Thyroid gland (tissue), 4 donors: ENCODE data around the gene PWP1. TPM values are rescaled to one million over a fixed set of nuclear protein-coding genes. Genes with fewer than 3 reads are reported as not detected.

Experiments
- DNase-seq, 2 donors: peaks; one replicate each; pipeline ENCODE4 v3.0.0-alpha.2; 2019
- H3K27ac ChIP-seq, 3 donors: fragments of 200-600 bp; sonication (generic); 1 replicate in 2 of 3; 2 replicates in 1 of 3; pipeline ENCODE4 v1.5.1; 2016 to 2019; ENCODE audit warnings: mild to moderate bottlenecking in 1 of 3, moderate library complexity in 1 of 3
- H3K27me3 ChIP-seq: fragments of 200-600 bp; sonication (generic); one replicate; pipeline ENCODE4 v1.5.1; 2019
- H3K36me3 ChIP-seq, 2 donors: fragments of 200-600 bp; sonication (generic); one replicate each; pipeline ENCODE4 v1.5.1; 2016 to 2019
- H3K4me1 ChIP-seq, 2 donors: fragments of 200-600 bp; sonication (generic); one replicate each; pipeline ENCODE4 v1.5.1; 2017 to 2019
- H3K4me3 ChIP-seq, 3 donors: fragments of 200-600 bp; sonication (generic); replicated peaks in 1 of 3; 1 replicate in 2 of 3; 2 replicates in 1 of 3; pipeline ENCODE4 v1.5.1; 2016; ENCODE audit warnings: mild to moderate bottlenecking in 1 of 3
- H3K9me3 ChIP-seq: fragments of 200-600 bp; sonication (generic); one replicate; pipeline ENCODE4 v1.5.1; 2017
- POLR2A ChIP-seq, 2 donors: fragments of 450-650 bp; IDR thresholded peaks; one replicate each; pipeline ENCODE4 v1.6.1; 2017; ENCODE audit warnings: antibody characterized with exemption in 2 of 2, mild to moderate bottlenecking in 2 of 2, moderate library complexity in 1 of 2
- WGBS, 2 donors: methylation state at CpG; one replicate each; pipeline ENCODE4 v1.1.5; 2017; 5-methylcytosine and 5-hydroxymethylcytosine counted together
- intact Hi-C: fragments of 100-400 bp; cut with DNase I; formaldehyde crosslinking; loops from one replicate; pipeline ENCODE4 v1.15.1; 2023
- total RNA-seq, 4 donors: library from RNA; depleted of rRNA; stranded (reverse); fragments of >200 nt; gene quantifications; one replicate each; pipeline ENCODE4 v1.2.3, GENCODE V29; 2016
- TF ChIP-seq, protein P1 (sequence below), 6 experiments: fragments of 200-600 bp in 3 of 6; fragments of 450-650 bp in 3 of 6; sonication (generic) in 3 of 6; IDR thresholded peaks; one replicate each; pipeline ENCODE4 v1.5.1; 2016 to 2019; ENCODE audit warnings: antibody characterized with exemption in 6 of 6, mild to moderate bottlenecking in 2 of 6, inconsistent platforms in 1 of 6, moderate library complexity in 1 of 6

Gene PWP1
- total RNA-seq, 4 donors from 2014 or later: 73.4 to 90.3 (median 89.3) TPM

DNA sequence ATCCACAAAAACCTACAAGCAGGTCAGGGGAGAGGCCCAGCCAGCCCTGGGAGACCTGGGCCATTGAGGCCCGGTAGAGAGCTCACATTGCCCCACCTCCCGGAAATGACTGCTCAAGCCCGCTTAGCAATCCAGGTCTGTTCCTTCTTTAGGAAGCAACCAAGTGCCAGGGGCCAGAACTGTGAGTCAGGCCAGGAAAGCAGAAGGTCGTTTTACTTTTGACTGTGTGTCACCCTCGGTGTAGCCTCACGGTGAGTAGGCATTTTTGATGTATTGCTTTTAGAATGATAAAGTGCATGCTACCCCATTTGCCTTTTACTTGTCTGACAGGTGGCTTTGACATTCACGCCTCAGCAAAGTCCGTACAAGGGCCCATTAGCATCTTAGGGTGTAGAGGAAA is 25.4 kb upstream of the PWP1 start:
- Histone ChIP-seq H3K36me3 (peaks cover 5 to 6% of the 10 kb centered on the region in 2 donors), H3K9me3 (no peaks in the 10 kb centered on the region), H3K27me3 (no peaks in the 10 kb centered on the region), H3K4me1 (no peaks in the 10 kb centered on the region), H3K4me3 (no peak overlapping the region), H3K27ac (no peak overlapping the region)
- TF ChIP-seq, protein P1, sequence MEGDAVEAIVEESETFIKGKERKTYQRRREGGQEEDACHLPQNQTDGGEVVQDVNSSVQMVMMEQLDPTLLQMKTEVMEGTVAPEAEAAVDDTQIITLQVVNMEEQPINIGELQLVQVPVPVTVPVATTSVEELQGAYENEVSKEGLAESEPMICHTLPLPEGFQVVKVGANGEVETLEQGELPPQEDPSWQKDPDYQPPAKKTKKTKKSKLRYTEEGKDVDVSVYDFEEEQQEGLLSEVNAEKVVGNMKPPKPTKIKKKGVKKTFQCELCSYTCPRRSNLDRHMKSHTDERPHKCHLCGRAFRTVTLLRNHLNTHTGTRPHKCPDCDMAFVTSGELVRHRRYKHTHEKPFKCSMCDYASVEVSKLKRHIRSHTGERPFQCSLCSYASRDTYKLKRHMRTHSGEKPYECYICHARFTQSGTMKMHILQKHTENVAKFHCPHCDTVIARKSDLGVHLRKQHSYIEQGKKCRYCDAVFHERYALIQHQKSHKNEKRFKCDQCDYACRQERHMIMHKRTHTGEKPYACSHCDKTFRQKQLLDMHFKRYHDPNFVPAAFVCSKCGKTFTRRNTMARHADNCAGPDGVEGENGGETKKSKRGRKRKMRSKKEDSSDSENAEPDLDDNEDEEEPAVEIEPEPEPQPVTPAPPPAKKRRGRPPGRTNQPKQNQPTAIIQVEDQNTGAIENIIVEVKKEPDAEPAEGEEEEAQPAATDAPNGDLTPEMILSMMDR (IDR thresholded peaks at IDR 0.05): no peak
- DNase-seq: no peak
- intact Hi-C loops: no loop called here
- WGBS, 2 donors: 83 to 88% methylated on average over 7 to 8 of the region's 8 CpGs

GRCh38 chr12:107660861-107661415 is 24.7 kb upstream of the PWP1 start:
- 67 to 78% methylated on average over 12 of the region's 12 CpGs for WGBS, 2 donors
- H3K27ac ChIP-seq: no peak overlapping the region
- no peak for DNase-seq
- no peak overlapping the region for H3K4me3 ChIP-seq
- peaks cover 5 to 6% of the 10 kb centered on the region in 2 donors for H3K36me3 ChIP-seq
- intact Hi-C loops: no loop called here
- H3K27me3 ChIP-seq: no peaks in the 10 kb centered on the region
- H3K4me1 ChIP-seq: no peaks in the 10 kb centered on the region
- no peaks in the 10 kb centered on the region for H3K9me3 ChIP-seq
- TF ChIP-seq, protein P1 (IDR thresholded peaks at IDR 0.05): no peak
- TF ChIP-seq POLR2A (IDR thresholded peaks at IDR 0.05): no peak

GRCh38 chr12:107661830-107662229 is 23.8 kb upstream of the PWP1 start:
- H3K27ac ChIP-seq: no peak overlapping the region
- TF ChIP-seq, protein P1 (IDR thresholded peaks at IDR 0.05): no peak
- no peak for TF ChIP-seq POLR2A (IDR thresholded peaks at IDR 0.05)

GRCh38 chr12:107662484-107662883 is 23.1 kb upstream of the PWP1 start:
- DNase-seq: no peak
- Histone ChIP-seq H3K36me3 (peaks cover 4% of the 10 kb centered on the region in 2 donors), H3K4me3 (no peak overlapping the region), H3K27ac (no peak overlapping the region), H3K9me3 (no peaks in the 10 kb centered on the region), H3K4me1 (no peaks in the 10 kb centered on the region), H3K27me3 (no peaks in the 10 kb centered on the region)
- 74 to 83% methylated on average over 6 of the region's 6 CpGs for WGBS, 2 donors
- TF ChIP-seq, protein P1 (IDR thresholded peaks at IDR 0.05): no peak
- no peak for TF ChIP-seq POLR2A (IDR thresholded peaks at IDR 0.05)
- intact Hi-C loops: no loop called here

More at GRCh38 chr12:107661830-107662229, 23.8 kb upstream of the PWP1 start:
- no peaks in the 10 kb centered on the region for H3K9me3 ChIP-seq
- DNase-seq: no peak
- WGBS, 2 donors: 69 to 78% methylated on average over 3 of the region's 3 CpGs
- peaks cover 5 to 6% of the 10 kb centered on the region in 2 donors for H3K36me3 ChIP-seq
- H3K4me3 ChIP-seq: no peak overlapping the region
- H3K27me3 ChIP-seq: no peaks in the 10 kb centered on the region
- H3K4me1 ChIP-seq: no peaks in the 10 kb centered on the region
- intact Hi-C loops: no loop called here

- TF ChIP-seq POLR2A (IDR thresholded peaks at IDR 0.05): no peak
- TF ChIP-seq, protein P1 (IDR thresholded peaks at IDR 0.05): no peak
- H3K4me1 ChIP-seq: no peaks in the 10 kb centered on the region
- intact Hi-C loops: no loop called here
- H3K4me3 ChIP-seq: no peak overlapping the region
- no peaks in the 10 kb centered on the region for H3K36me3 ChIP-seq
- DNase-seq: no peak
- H3K27me3 ChIP-seq: no peaks in the 10 kb centered on the region
- H3K27ac ChIP-seq: no peak overlapping the region
- H3K9me3 ChIP-seq: no peaks in the 10 kb centered on the region
- 71 to 75% methylated on average over 6 of the region's 6 CpGs for WGBS, 2 donors
Observed at GRCh38 chr12:107663277-107663676, 22.3 kb upstream of the PWP1 start.
